Myocyte (in vitro differentiated cells): Measurements from ENCODE around the gene OGDH. TPM values are rescaled to one million over a fixed set of nuclear protein-coding genes. Genes with fewer than 3 reads are reported as not detected.

Source experiments
- DNase-seq: peaks from one replicate; pipeline ENCODE4 v3.0.0-alpha.2; 2012; ENCODE audit warnings: low read depth
- total RNA-seq: library from RNA; depleted of rRNA; stranded (reverse); fragments of >200 nt; gene quantifications from 2 replicates; pipeline ENCODE4 v1.2.3, GENCODE V29; 2014

The OGDH gene
- total RNA-seq, 1 donor from 2014 or later: 183 TPM

- DNase-seq: peak; percentile 96
Measured at GRCh38 chr7:44735403-44736165, 129.2 kb downstream of the OGDH start.

GRCh38 chr7:44736896-44737295 lies 130.5 kb downstream of the OGDH start:
- no peak for DNase-seq

- DNase-seq: no peak
Measured at GRCh38 chr7:44738051-44738723, 131.8 kb downstream of the OGDH start.

- no peak for DNase-seq
Measured at GRCh38 chr7:44738876-44739665, 132.6 kb downstream of the OGDH start.

GRCh38 chr7:44740055-44740454 lies 133.6 kb downstream of the OGDH start:
- peak; percentile 69 for DNase-seq

- no peak for DNase-seq
Measured at GRCh38 chr7:44743750-44744149, 137.3 kb downstream of the OGDH start.

GRCh38 chr7:44748045-44748947 lies 141.9 kb downstream of the OGDH start, which contains the start of gene ZMIZ2:
ZMIZ2 (plus strand) TSS chr7:44748847; CDS start chr7:44756250, 7,403 bp downstream.
- DNase-seq: peak; percentile 93

- no peak for DNase-seq
Measured at GRCh38 chr7:44748948-44749731, 142.7 kb downstream of the OGDH start.

GRCh38 chr7:44749992-44750391 lies 143.6 kb downstream of the OGDH start:
- no peak for DNase-seq

GRCh38 chr7:44750424-44750823 lies 144.0 kb downstream of the OGDH start:
- DNase-seq: no peak

GRCh38 chr7:44750921-44751571 lies 144.6 kb downstream of the OGDH start:
- no peak for DNase-seq

GRCh38 chr7:44752822-44753221 lies 146.4 kb downstream of the OGDH start:
- DNase-seq: no peak

- DNase-seq: peak; percentile 43
Measured at GRCh38 chr7:44754802-44755697, 148.6 kb downstream of the OGDH start.

GRCh38 chr7:44755698-44756627 lies 149.5 kb downstream of the OGDH start:
- DNase-seq: no peak

- DNase-seq: no peak
Measured at GRCh38 chr7:44756904-44757303, 150.5 kb downstream of the OGDH start.

- peak; percentile 41 for DNase-seq
Measured at GRCh38 chr7:44757311-44757710, 150.9 kb downstream of the OGDH start.

- DNase-seq: no peak
Measured at GRCh38 chr7:44757739-44758138, 151.3 kb downstream of the OGDH start.
